Mesenteric fat pad (tissue), 1 donor: Measurements from ENCODE around the gene KCTD10. TPM values are rescaled to one million over a fixed set of nuclear protein-coding genes. Genes with fewer than 3 reads are reported as not detected.

ENCODE experiments used
- DNase-seq: peaks from one replicate; pipeline ENCODE4 v3.0.0-alpha.2; 2020; ENCODE audit warnings: low spot score
- total RNA-seq: library from RNA; stranded (reverse); fragmentation: NEBNext Ultra II Directional; extraction: Animal tissue kit (Norgen Biotek cat#: 25700); gene quantifications from one replicate; pipeline ENCODE4 v1.2.1, GENCODE V29; 2021
- donor health status: DM: yes; HTN: yes; CAD: no.

Gene KCTD10
- total RNA-seq, 1 donor from 2014 or later, result 103 TPM

DNA sequence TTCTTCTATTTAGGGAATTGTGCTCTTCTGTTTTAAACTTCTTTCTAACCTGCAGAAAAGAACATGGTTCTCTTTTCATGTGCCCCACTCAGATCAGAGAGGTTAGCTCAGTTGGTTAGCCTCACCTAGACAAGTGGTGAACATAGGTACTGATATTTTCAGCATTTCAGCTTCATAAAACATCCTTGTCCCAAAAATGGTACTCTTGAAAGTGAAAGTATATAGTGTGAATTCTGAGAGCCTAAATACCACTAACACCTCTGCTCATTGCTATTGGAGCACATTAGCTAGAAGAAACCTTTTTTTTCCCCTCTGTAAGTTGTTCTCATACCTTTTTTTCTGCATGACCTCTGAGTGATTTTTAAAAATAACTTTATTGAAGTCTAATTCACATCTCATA is 17.9 kb upstream of the KCTD10 start:
- DNase-seq, result no peak

GRCh38 chr12:109494348-109494881 is 17.3 kb upstream of the KCTD10 start:
- no peak for DNase-seq

GRCh38 chr12:109493938-109494337 is 16.8 kb upstream of the KCTD10 start:
- DNase-seq, result no peak

- no peak for DNase-seq
Measured at GRCh38 chr12:109493090-109493489, 16.0 kb upstream of the KCTD10 start.

- DNase-seq, result no peak
Measured at GRCh38 chr12:109492371-109492770, 15.3 kb upstream of the KCTD10 start.

DNA sequence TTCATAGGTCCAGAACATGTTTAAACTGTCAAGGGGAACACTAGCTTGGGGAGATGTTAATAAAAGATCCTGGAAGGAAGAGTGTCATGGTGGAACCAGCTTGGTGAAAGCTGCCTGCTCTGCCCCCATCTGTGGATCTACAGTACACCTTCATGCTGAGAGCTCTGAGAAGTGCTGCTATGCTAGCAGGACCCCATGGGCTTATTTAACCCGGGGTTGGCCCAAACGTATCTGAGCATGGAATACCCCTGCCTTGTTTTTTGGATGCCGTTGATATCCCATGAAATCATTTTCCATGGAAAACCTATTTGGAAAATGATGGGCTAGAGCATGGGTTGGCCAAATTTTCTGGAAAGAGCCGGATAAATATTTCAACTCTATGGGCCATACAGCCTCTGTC is 14.6 kb upstream of the KCTD10 start:
- no peak for DNase-seq

DNA sequence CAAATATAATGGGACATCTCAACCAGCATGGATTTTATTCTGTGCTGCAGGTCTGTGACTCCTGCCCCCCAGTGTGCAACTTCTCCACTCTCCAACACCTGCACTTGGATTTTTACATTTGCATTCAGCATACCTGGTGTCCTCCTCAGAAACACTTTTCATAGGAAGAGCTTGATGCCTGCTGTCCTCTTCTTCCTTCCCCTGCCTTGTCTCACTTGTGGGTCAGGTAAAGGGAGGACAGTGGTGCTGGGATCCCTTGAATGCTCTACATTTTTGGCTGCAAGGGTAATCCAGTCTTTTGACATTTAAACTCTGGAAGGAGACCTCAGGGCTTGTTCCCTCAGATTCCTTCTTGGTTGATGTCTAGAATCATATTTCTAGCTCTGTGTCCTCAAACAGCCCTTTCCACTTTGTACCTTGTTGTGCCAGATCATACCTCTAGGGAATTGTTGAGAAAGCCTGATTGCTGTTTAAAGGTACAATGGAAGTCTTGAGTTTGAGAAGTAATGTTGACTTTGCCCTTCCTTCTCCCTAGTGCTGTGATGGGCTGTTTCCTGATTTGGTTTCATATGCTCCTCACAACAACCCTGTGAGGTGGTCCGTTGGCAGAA is 13.0 kb upstream of the KCTD10 start:
- no peak for DNase-seq

DNA sequence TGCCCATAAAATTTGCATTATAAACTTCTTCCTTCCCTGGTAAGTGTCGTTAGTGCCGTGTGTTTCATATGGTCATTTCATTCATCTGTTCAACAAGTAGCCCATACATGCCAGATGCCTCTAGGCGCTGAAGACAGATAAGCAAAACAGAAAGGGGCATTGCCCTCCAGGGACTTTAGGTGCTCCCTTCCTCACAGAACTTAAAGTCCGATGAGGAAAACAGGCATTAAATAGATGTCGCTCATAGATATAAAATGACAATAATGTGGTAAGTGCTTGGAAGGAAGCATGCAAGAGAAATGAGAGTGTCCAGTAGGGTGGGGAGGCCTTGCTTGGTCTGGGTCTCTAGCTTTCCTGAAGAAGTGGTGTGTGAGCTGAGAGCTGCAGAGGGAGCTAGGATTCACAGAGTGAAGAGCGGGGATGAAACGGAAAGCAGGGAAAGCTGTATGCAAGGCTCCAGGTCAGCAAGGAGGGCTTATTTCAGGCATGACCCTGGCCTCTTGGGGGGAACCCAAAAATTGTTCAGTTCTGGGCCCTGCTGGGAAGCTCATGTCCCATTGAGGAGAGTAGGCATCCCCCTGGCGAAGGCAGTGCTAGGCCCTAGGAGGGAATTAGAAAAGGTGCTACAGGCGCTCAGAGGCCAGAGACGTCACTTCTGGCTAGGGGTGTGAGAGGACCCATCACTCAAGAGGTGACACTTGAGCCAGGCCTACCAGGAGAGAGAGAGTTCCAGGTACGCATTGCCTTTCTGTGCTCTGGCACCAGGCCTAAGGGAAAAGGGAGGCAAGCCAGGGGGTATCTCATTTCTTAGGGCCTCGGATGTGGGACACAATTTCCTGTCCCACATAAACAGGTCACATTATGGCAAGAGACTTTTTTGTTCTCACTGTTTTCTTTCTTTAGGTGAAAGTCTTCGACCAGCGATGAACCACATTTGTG is 12.2 kb upstream of the KCTD10 start:
- DNase-seq, result no peak

DNA sequence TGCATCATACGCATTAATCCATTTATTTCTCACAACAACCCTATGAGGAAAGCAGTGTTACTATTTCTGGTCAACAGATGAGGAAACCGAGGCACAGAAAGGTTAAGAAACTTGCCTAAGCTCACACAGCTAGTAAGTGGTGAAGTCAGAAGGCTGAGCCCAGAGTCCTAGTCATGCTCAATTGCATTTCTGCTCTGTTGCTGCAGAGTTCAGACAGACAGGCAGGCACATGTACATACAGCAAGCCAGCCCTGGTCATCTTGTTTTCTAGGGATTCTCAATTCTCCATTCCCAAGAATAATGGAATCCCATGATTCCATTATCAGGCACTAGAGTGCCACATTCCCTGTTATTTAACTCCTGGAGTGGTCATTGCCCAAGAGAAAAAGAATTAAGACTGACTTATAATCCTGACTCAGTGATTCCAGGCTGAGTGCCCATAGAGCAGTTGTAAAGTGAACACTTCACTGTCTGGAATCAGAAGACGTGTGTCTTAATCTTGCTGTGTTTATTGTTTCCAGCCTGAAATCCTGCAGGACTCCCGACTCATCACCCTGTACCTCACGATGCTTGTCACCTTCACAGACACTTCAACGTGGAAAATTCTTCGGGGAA is 11.1 kb upstream of the KCTD10 start:
- DNase-seq, result no peak

- no peak for DNase-seq
Measured at GRCh38 chr12:109487181-109488050, 10.3 kb upstream of the KCTD10 start.

- DNase-seq, result no peak
Measured at GRCh38 chr12:109485201-109485600, 8.1 kb upstream of the KCTD10 start.

- no peak for DNase-seq
Measured at GRCh38 chr12:109483346-109483745, 6.2 kb upstream of the KCTD10 start.

GRCh38 chr12:109482894-109483293 is 5.8 kb upstream of the KCTD10 start:
- no peak for DNase-seq

- DNase-seq, result no peak
Measured at GRCh38 chr12:109482491-109482890, 5.4 kb upstream of the KCTD10 start.

DNA sequence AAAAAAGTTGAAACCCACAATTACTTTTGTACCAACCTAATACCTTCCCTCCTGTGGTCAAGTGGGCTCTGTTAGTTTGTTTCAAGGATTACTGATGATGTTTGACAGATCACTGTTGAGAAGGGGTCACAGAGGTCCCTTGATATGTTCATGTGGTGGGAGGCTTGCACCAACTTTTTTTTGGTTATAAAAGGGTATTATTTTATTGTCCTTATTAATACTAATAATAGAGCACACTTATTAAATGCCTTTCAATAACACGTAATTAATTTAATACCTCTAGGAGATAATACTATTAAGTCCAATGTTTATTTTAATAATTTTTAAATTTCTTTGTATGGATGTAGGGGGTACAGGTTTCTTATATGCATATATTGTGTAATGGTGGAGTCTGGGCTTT is 4.8 kb upstream of the KCTD10 start:
- DNase-seq, result no peak

GRCh38 chr12:109480356-109480755 is 3.3 kb upstream of the KCTD10 start:
- DNase-seq, result no peak

- DNase-seq, result no peak
Measured at GRCh38 chr12:109479761-109480160, 2.7 kb upstream of the KCTD10 start.

GRCh38 chr12:109477963-109478315 is 839 bp upstream of the KCTD10 start:
- no peak for DNase-seq

DNA sequence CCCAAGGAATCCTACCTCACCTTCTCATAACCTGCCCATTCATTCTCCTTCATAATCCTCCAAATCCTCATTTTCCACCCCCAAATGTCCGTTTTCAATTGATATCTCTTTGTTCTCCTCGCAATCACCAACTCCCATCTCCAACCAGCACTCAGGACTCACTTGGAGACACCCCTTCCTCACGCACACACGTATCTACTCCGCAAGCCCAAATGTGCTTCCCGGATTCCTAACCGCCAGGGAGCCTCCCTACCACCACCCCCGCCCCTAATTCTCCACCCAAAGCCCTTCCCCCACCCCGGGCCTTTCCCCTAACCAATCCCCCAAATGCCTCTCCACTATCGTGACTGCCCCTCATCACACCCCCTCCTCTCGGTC is 304 bp downstream of the KCTD10 start:
- DNase-seq, result no peak

GRCh38 chr12:109475993-109476806 is 900 bp downstream of the KCTD10 start:
- no peak for DNase-seq
